ENCODE data around the gene CCDC71.

Gene CCDC71

GRCh38 chr3:49134471-49135265, 31.5 kb downstream of the CCDC71 start:
- TF ChIP-seq ZNF132 (tag by site-specific recombination; IDR thresholded peaks at IDR 0.05; ENCODE audit: borderline replicate concordance): no peak
- TF ChIP-seq REPIN1 (tag by site-specific recombination; IDR thresholded peaks at IDR 0.05; ENCODE audit: low read depth): no peak
- no peak for TF ChIP-seq ZNF571 (tag by site-specific recombination; IDR thresholded peaks at IDR 0.05)
- TF ChIP-seq ZNF768 (tag by site-specific recombination; IDR thresholded peaks at IDR 0.05): no peak
- no peak for TF ChIP-seq ZNF266 (tag by site-specific recombination; IDR thresholded peaks at IDR 0.05; ENCODE audit: low read depth)
- no peak for TF ChIP-seq ZNF2 (tag by site-specific recombination; IDR thresholded peaks at IDR 0.05)
- no peak for TF ChIP-seq PATZ1 (tag by site-specific recombination; IDR thresholded peaks at IDR 0.05)
- no peak for TF ChIP-seq ZNF184 (tag by site-specific recombination; IDR thresholded peaks at IDR 0.05)
- TF ChIP-seq ZNF488 (tag by site-specific recombination; IDR thresholded peaks at IDR 0.05): no peak
- no peak for TF ChIP-seq ZSCAN18 (tag by site-specific recombination; IDR thresholded peaks at IDR 0.05)
- no peak for TF ChIP-seq ZXDB (tag by site-specific recombination; IDR thresholded peaks at IDR 0.05)
- no peak for TF ChIP-seq GLIS2 (tag by site-specific recombination; IDR thresholded peaks at IDR 0.05)
- no peak for TF ChIP-seq MYNN (tag by site-specific recombination; IDR thresholded peaks at IDR 0.05; ENCODE audit: borderline replicate concordance)
- TF ChIP-seq PRDM1 (tag by site-specific recombination; IDR thresholded peaks at IDR 0.05): no peak
- no peak for TF ChIP-seq ZNF843 (tag by site-specific recombination; IDR thresholded peaks at IDR 0.05)
- no peak for TF ChIP-seq ZNF404 (tag by site-specific recombination; IDR thresholded peaks at IDR 0.05)
- TF ChIP-seq ZNF112 (tag by site-specific recombination; IDR thresholded peaks at IDR 0.05): no peak
- ChIA-PET CTCF (interaction anchor here (0.5 to 0.7 kb wide), 4 partner anchors 32 to 1432 kb away, joined by 3 read pairs; no protein-coding TSS in a partner anchor), POLR2A (interaction anchor here (1.9 kb wide), 1 partner anchor 41 kb away, joined by 8 read pairs; the partner anchor contains the start of gene QRICH1)
- Histone ChIP-seq H3K36me3 (ENCODE audit: control insufficient read depth in 2 of 2, insufficient read depth in 1 of 2, low read length in 2 of 2) (peaks cover 0 to 21% of the 10 kb centered on the region in 2 experiments; a peak in 1 of 3 replicates), H3K9me3 (ENCODE audit: control insufficient read depth, insufficient read depth, low read depth, low read length) (no peaks in the 10 kb centered on the region), H3K4me1 (ENCODE audit: control insufficient read depth, insufficient read depth, low read length) (no peaks in the 10 kb centered on the region; the same call in 1 of the 2 replicates), H3K27ac (ENCODE audit: extremely low read depth, low read depth, low read length) (no peak overlapping the region), H3K4me3 (ENCODE audit: low read depth, low read length) (no peak overlapping the region)

- POLR2A ChIA-PET: interaction anchor here (0.7 to 3.4 kb wide), 8 partner anchors 12 to 336 kb away, joined by 3 to 31 read pairs (median 8); partner anchors contain the start of genes DAG1, IMPDH2, NDUFAF3 and QRICH1
- peaks cover 0 to 34% of the 10 kb centered on the region in 2 experiments; a peak in 1 of 3 replicates for H3K36me3 ChIP-seq (ENCODE audit: control insufficient read depth in 2 of 2, insufficient read depth in 1 of 2, low read length in 2 of 2)
- CTCF ChIA-PET: interaction anchor here (0.5 to 0.7 kb wide), 3 partner anchors 15 to 1433 kb away, joined by 3 to 5 read pairs (median 4); no protein-coding TSS in a partner anchor
- peak overlapping the region; percentile 44; the same call in 1 of the 2 replicates for H3K27ac ChIP-seq (ENCODE audit: extremely low read depth, low read depth, low read length)
- no peaks in the 10 kb centered on the region; the same call in 1 of the 2 replicates for H3K4me1 ChIP-seq (ENCODE audit: control insufficient read depth, insufficient read depth, low read length)
- no peaks in the 10 kb centered on the region for H3K9me3 ChIP-seq (ENCODE audit: control insufficient read depth, insufficient read depth, low read depth, low read length)
- H3K4me3 ChIP-seq (ENCODE audit: low read depth, low read length): peak overlapping the region; percentile 71
- TF ChIP-seq ZNF416 (tag by site-specific recombination; IDR thresholded peaks at IDR 0.05): no peak
- TF ChIP-seq ZNF18 (tag by site-specific recombination; IDR thresholded peaks at IDR 0.05): no peak
- no peak for TF ChIP-seq ZNF510 (tag by site-specific recombination; IDR thresholded peaks at IDR 0.05; ENCODE audit: insufficient replicate concordance)
- TF ChIP-seq PRDM1 (tag by site-specific recombination; IDR thresholded peaks at IDR 0.05): no peak
- TF ChIP-seq GLIS2 (tag by site-specific recombination; IDR thresholded peaks at IDR 0.05): peak; percentile 83
- TF ChIP-seq ZNF335 (tag by site-specific recombination; conservative IDR thresholded peaks at IDR 0.05): peak; percentile 50; the same call in 1 of the 2 replicates
- 0 out of 2 replicates have a peak, but pooled peaks have one; percentile 16 for TF ChIP-seq ZNF561 (tag by site-specific recombination; IDR thresholded peaks at IDR 0.05; ENCODE audit: borderline replicate concordance)
- TF ChIP-seq ZNF366 (tag by site-specific recombination; conservative IDR thresholded peaks at IDR 0.05): peak; percentile 64
- TF ChIP-seq SP2 (tag by site-specific recombination; IDR thresholded peaks at IDR 0.05): peak; percentile 45
- no peak for TF ChIP-seq ZNF580 (tag by site-specific recombination; IDR thresholded peaks at IDR 0.05)
These were observed 32.7 kb downstream of the CCDC71 start for GRCh38 chr3:49133226-49133951.

Data from HEK293 (cell line).